Testis (tissue), 5 donors: Measurements from ENCODE around the gene ST6GALNAC2. TPM values are rescaled to one million over a fixed set of nuclear protein-coding genes. Genes with fewer than 3 reads are reported as not detected.

Experiments
- DNase-seq: peaks from one replicate; pipeline ENCODE4 v3.0.0-alpha.2; 2019
- H3K27ac ChIP-seq, 2 donors: fragments of 200-600 bp; sonication (generic); one replicate each; pipeline ENCODE4 v1.5.1; 2019
- H3K27me3 ChIP-seq: fragments of 200-600 bp; sonication (generic); one replicate; pipeline ENCODE4 v1.5.1; 2019
- H3K36me3 ChIP-seq: fragments of 200-600 bp; sonication (generic); one replicate; pipeline ENCODE4 v1.5.1; 2017; ENCODE audit warnings: low read depth; ENCODE audit errors: missing control alignments
- H3K4me1 ChIP-seq: fragments of 200-600 bp; sonication (generic); one replicate; pipeline ENCODE4 v1.5.1; 2019
- H3K4me3 ChIP-seq, 2 donors: fragments of 200-600 bp; sonication (generic); one replicate each; pipeline ENCODE4 v1.5.1; 2017 to 2019
- H3K9me3 ChIP-seq: fragments of 200-600 bp; sonication (generic); one replicate; pipeline ENCODE4 v1.5.1; 2017
- CTCF ChIP-seq, 3 experiments: fragments of 450-650 bp in 2 of 3; fragments of 200-600 bp in 1 of 3; sonication (generic) in 1 of 3; IDR thresholded peaks; one replicate each; pipeline ENCODE4 v1.5.1; 2016 to 2019; ENCODE audit warnings: antibody characterized with exemption in 3 of 3, mild to moderate bottlenecking in 2 of 3, moderate library complexity in 1 of 3
- POLR2A ChIP-seq: fragments of 450-650 bp; IDR thresholded peaks from one replicate; pipeline ENCODE4 v1.6.1; 2017; ENCODE audit warnings: antibody characterized with exemption, mild to moderate bottlenecking, moderate library complexity
- WGBS, 2 donors: methylation state at CpG; one replicate each; pipeline ENCODE4 v1.1.5; 2018; 5-methylcytosine and 5-hydroxymethylcytosine counted together
- intact Hi-C: fragments of 100-400 bp; cut with DNase I; formaldehyde crosslinking; loops from one replicate; pipeline ENCODE4 v1.15.1; 2023; ENCODE audit warnings: low total_unique reads
- long read RNA-seq, 2 donors: transcript quantifications; one replicate each; lab custom pipeline, GENCODE V29; 2026
- polyA plus RNA-seq: library from polyadenylated mRNA; stranded (reverse); fragments of 350-450 nt; fragmentation: Illumina TruSeq; extraction: RNeasy Lipid Tissue Mini Kit (QIAGEN cat#74804); gene quantifications from one replicate; pipeline ENCODE4 v1.2.3, GENCODE V29; 2014; ENCODE audit warnings: low read depth, low replicate concordance; ENCODE audit not compliant: insufficient read depth
- total RNA-seq, 2 donors: library from RNA; depleted of rRNA; stranded (reverse); fragments of >200 nt; gene quantifications; one replicate each; pipeline ENCODE4 v1.2.3, GENCODE V29; 2016

ST6GALNAC2 gene
- total RNA-seq (10 to 100 TPM; 29.7 to 87.5 TPM), polyA plus RNA-seq (107 TPM)
- long read RNA-seq, donor 1, partial matches to known transcripts = 0 of 3 reads
- long read RNA-seq, donor 1, other reads (novel, unspliced or antisense) = 0 of 3 reads
- long read RNA-seq, donor 2 = 0 reads

DNA sequence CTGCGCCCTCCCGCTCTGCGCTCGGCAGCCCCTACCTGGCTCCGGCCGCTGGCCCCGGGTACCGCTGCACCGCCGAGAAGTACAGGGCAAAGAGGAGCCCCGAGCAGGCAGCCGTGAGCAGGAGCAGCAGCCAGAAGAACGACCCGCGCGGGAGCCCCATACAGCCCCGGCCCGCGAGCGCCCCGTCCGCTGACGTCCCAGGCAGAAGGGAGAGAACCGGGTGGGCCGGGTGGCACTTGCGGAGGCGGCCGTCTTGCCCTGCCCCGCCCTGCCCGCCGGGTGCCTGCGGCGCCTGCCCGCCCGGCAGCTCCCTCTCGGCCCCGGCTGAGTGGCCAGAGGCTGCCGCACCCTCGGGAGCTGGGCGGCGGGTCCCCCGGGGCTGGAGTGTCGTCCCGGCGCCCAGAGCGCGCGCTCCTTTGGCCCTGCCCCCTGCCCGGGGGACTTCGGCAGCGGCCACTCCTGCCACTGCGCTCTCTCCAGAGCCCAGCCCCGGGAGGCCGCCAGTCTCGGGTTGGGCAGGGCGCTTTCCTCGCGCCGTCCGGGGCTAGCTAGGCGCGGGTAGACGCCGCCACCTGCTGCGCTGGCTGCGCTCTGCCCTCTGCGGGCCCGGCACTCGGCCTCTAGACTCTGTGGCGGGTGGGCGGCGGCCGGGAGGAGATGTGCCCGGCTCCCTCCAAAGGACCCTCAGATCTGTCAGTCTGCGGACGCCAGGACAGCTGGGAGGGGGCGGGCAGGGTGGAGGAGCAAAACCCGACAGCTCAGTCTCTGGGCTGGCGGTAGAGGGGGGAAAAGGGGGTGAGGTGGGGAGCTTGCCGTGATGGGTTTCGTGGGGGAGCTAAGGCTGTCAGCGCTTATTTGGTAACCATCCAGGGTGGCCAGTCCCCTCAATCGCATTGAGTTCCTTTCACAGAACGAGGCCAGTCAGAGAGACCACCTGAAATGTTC is at the start of gene ST6GALNAC2:
TSS of gene ST6GALNAC2 (minus strand) at position 212 of the 945 bp plus-strand sequence. CDS start at position 160, 52 bp downstream.
- Histone ChIP-seq H3K27me3 (no peaks in the 10 kb centered on the region), H3K4me1 (peaks cover 17% of the 10 kb centered on the region), H3K9me3 (no peaks in the 10 kb centered on the region), H3K4me3 (peak within 1 kb of the TSS; percentile 43 to 63), H3K27ac (peak within 1 kb of the TSS in 1 of 2 donors; percentile 41), H3K36me3 (no peaks in the 10 kb centered on the region)
- peak; percentile 69 for DNase-seq
- TF ChIP-seq POLR2A (no peak), CTCF (IDR thresholded peaks at IDR 0.05) (peak; percentile 22 to 41 (median 28))
- intact Hi-C loops = no loop called here
- whole genome bisulfite sequencing, 2 donors = 0 to 1% methylated on average over 3 to 50 of the region's 84 CpGs

GRCh38 chr17:76635039-76635438 is 49.4 kb upstream of the ST6GALNAC2 start:
- Histone ChIP-seq H3K27me3 (no peaks in the 10 kb centered on the region), H3K36me3 (no peaks in the 10 kb centered on the region), H3K27ac (no peak overlapping the region), H3K9me3 (no peaks in the 10 kb centered on the region), H3K4me1 (peaks cover 17% of the 10 kb centered on the region), H3K4me3 (no peak overlapping the region)
- WGBS, 2 donors = 90 to 91% methylated on average over 3 to 5 of the region's 5 CpGs
- no peak for DNase-seq
- TF ChIP-seq POLR2A (no peak), CTCF (IDR thresholded peaks at IDR 0.05) (no peak)
- intact Hi-C loops = no loop called here

GRCh38 chr17:76633628-76634328 is 48.1 kb upstream of the ST6GALNAC2 start:
- Histone ChIP-seq H3K9me3 (no peaks in the 10 kb centered on the region), H3K27ac (no peak overlapping the region), H3K4me3 (no peak overlapping the region), H3K36me3 (no peaks in the 10 kb centered on the region), H3K4me1 (peaks cover 13% of the 10 kb centered on the region), H3K27me3 (no peaks in the 10 kb centered on the region)
- DNase-seq = no peak
- intact Hi-C loops = no loop called here
- WGBS, 2 donors = 75 to 80% methylated on average over 14 of the region's 14 CpGs
- TF ChIP-seq POLR2A (no peak), CTCF (IDR thresholded peaks at IDR 0.05) (no peak)

- H3K27ac ChIP-seq = no peak overlapping the region
- TF ChIP-seq POLR2A (no peak), CTCF (IDR thresholded peaks at IDR 0.05) (no peak)
- DNase-seq = no peak
- intact Hi-C loops = no loop called here
- H3K9me3 ChIP-seq = no peaks in the 10 kb centered on the region
- no peaks in the 10 kb centered on the region for H3K36me3 ChIP-seq
- no peaks in the 10 kb centered on the region for H3K4me1 ChIP-seq
- no peaks in the 10 kb centered on the region for H3K27me3 ChIP-seq
- no peak overlapping the region for H3K4me3 ChIP-seq
- WGBS, 2 donors = 77 to 78% methylated on average over 10 of the region's 10 CpGs
Measured at GRCh38 chr17:76631821-76632565, 46.3 kb upstream of the ST6GALNAC2 start.
